H9 (cell line): ENCODE results near the gene LYSMD2. TPM values are rescaled to one million over a fixed set of nuclear protein-coding genes. Genes with fewer than 3 reads are reported as not detected.
A peak's percentile ranks its signal among the peaks of the same experiment; 100 is the strongest.

Experiments
- DNase-seq: peaks from one replicate; pipeline ENCODE4 v3.0.0-alpha.2; 2017
- H2AFZ ChIP-seq: one replicate; pipeline ENCODE4 v1.6.1; 2013; ENCODE audit warnings: mild to moderate bottlenecking, low read length, control low read depth, moderate library complexity
- H2AK5ac ChIP-seq: 2 replicates; pipeline ENCODE4 v1.6.1; 2013; ENCODE audit warnings: low read length, control low read depth, mixed read lengths; ENCODE audit not compliant: insufficient read length
- H2BK120ac ChIP-seq: one replicate; pipeline ENCODE4 v1.6.1; 2013; ENCODE audit warnings: low read depth, mild to moderate bottlenecking, low read length, control low read depth, inconsistent platforms; ENCODE audit not compliant: poor library complexity, severe bottlenecking
- H2BK12ac ChIP-seq: 2 replicates; pipeline ENCODE4 v1.6.1; 2013; ENCODE audit warnings: low read length, control low read depth, mixed read lengths, low read depth; ENCODE audit not compliant: insufficient read length
- H2BK15ac ChIP-seq: 2 replicates; pipeline ENCODE4 v1.6.1; 2013; ENCODE audit warnings: low read depth, low read length, control low read depth
- H2BK20ac ChIP-seq: one replicate; pipeline ENCODE4 v1.6.1; 2013; ENCODE audit warnings: low read depth, mild to moderate bottlenecking, low read length, control low read depth, inconsistent platforms; ENCODE audit not compliant: poor library complexity, severe bottlenecking
- H2BK5ac ChIP-seq: 2 replicates; pipeline ENCODE4 v1.6.1; 2013; ENCODE audit warnings: low read length, control low read depth, mixed read lengths; ENCODE audit not compliant: insufficient read length
- H3K14ac ChIP-seq: 2 replicates; pipeline ENCODE4 v1.6.1; 2013; ENCODE audit warnings: low read length, control low read depth; ENCODE audit not compliant: insufficient read depth
- H3K18ac ChIP-seq: 2 replicates; pipeline ENCODE4 v1.6.1; 2013; ENCODE audit warnings: low read depth, mild to moderate bottlenecking, mixed read lengths, low read length, control low read depth; ENCODE audit not compliant: insufficient read length
- H3K23ac ChIP-seq: 2 replicates; pipeline ENCODE4 v1.6.1; 2013; ENCODE audit warnings: low read length, control low read depth, mixed read lengths, low read depth; ENCODE audit not compliant: insufficient read length
- H3K23me2 ChIP-seq: 2 replicates; pipeline ENCODE4 v1.6.1; 2013; ENCODE audit warnings: low read depth, mild to moderate bottlenecking, mixed read lengths, low read length, control low read depth; ENCODE audit not compliant: insufficient read length, poor library complexity, severe bottlenecking
- H3K27ac ChIP-seq: 2 replicates; pipeline ENCODE4 v1.5.1; 2013; ENCODE audit warnings: low read length, control low read depth, mixed read lengths, low read depth; ENCODE audit not compliant: insufficient read length
- H3K27me3 ChIP-seq: 2 replicates; pipeline ENCODE4 v1.6.1; 2013; ENCODE audit warnings: low read length, control low read depth, inconsistent platforms; ENCODE audit not compliant: insufficient read depth
- H3K4ac ChIP-seq: 2 replicates; pipeline ENCODE4 v1.6.1; 2013; ENCODE audit warnings: low read depth, mild to moderate bottlenecking, control low read depth, inconsistent platforms, low read length, moderate library complexity
- H3K4me1 ChIP-seq: 2 replicates; pipeline ENCODE4 v1.6.1; 2013; ENCODE audit warnings: low read length, control low read depth, inconsistent platforms; ENCODE audit not compliant: insufficient read depth
- H3K4me2 ChIP-seq: 2 replicates; pipeline ENCODE4 v1.6.1; 2013; ENCODE audit warnings: low read length, control low read depth, mixed read lengths; ENCODE audit not compliant: insufficient read length, insufficient read depth
- H3K56ac ChIP-seq: 2 replicates; pipeline ENCODE4 v1.6.1; 2013; ENCODE audit warnings: low read depth, mild to moderate bottlenecking, mixed read lengths, low read length, control low read depth; ENCODE audit not compliant: insufficient read length
- H3K79me1 ChIP-seq: 2 replicates; pipeline ENCODE4 v1.6.1; 2013; ENCODE audit warnings: low read depth, mild to moderate bottlenecking, moderate library complexity, low read length, control low read depth, inconsistent platforms; ENCODE audit not compliant: insufficient read depth, poor library complexity, severe bottlenecking
- H3K79me2 ChIP-seq: 2 replicates; pipeline ENCODE4 v1.6.1; 2013; ENCODE audit warnings: low read length, control low read depth, inconsistent platforms; ENCODE audit not compliant: insufficient read depth
- H3K9ac ChIP-seq: 2 replicates; pipeline ENCODE4 v1.6.1; 2013; ENCODE audit warnings: low read length, control low read depth, mixed read lengths; ENCODE audit not compliant: insufficient read length; ENCODE audit errors: extremely low read depth
- H3K9me3 ChIP-seq: one replicate; pipeline ENCODE4 v1.6.1; 2013; ENCODE audit warnings: low read depth, low read length, inconsistent platforms; ENCODE audit not compliant: control insufficient read depth
- H3T11ph ChIP-seq: one replicate; pipeline ENCODE4 v1.6.1; 2013; ENCODE audit warnings: mild to moderate bottlenecking, low read length, control low read depth, inconsistent platforms
- H4K20me1 ChIP-seq: one replicate; pipeline ENCODE4 v1.6.1; 2013; ENCODE audit not compliant: control insufficient read depth, insufficient read length, insufficient read depth
- H4K5ac ChIP-seq: 2 replicates; pipeline ENCODE4 v1.6.1; 2013; ENCODE audit warnings: low read depth, mild to moderate bottlenecking, mixed read lengths, low read length, control low read depth; ENCODE audit not compliant: insufficient read length
- H4K8ac ChIP-seq: replicated peaks from 2 replicates; pipeline ENCODE4 v1.6.1; 2013; ENCODE audit warnings: low read length, control low read depth, mixed read lengths, low read depth; ENCODE audit not compliant: insufficient read length
- H4K91ac ChIP-seq: 2 replicates; pipeline ENCODE4 v1.6.1; 2013; ENCODE audit warnings: low read depth, mild to moderate bottlenecking, moderate library complexity, mixed read lengths, low read length, control low read depth; ENCODE audit not compliant: insufficient read length
- H3K27ac Mint-ChIP-seq, 3 experiments: 2 replicates in 2 of 3; 3 replicates in 1 of 3; pipeline ENCODE4 v1.8.0; 2020 to 2021; ENCODE audit warnings: mixed read lengths in 3 of 3, mild to moderate bottlenecking in 1 of 3, moderate library complexity in 1 of 3
- H3K27me3 Mint-ChIP-seq: 2 replicates; pipeline ENCODE4 v1.8.0; 2021; ENCODE audit warnings: low read depth, mild to moderate bottlenecking, moderate library complexity, mixed read lengths
- H3K36me3 Mint-ChIP-seq, 3 experiments: 2 replicates in 2 of 3; 3 replicates in 1 of 3; pipeline ENCODE4 v1.8.0; 2020 to 2021; ENCODE audit warnings: low read depth in 3 of 3, mixed read lengths in 3 of 3; ENCODE audit not compliant: insufficient read depth in 1 of 3
- H3K4me1 Mint-ChIP-seq, 2 experiments: 2 replicates each; pipeline ENCODE4 v1.8.0; 2020; ENCODE audit warnings: mixed read lengths in 2 of 2
- H3K4me3 Mint-ChIP-seq, 2 experiments: 2 replicates in 1 of 2; 3 replicates in 1 of 2; pipeline ENCODE4 v1.8.0; 2020 to 2021; ENCODE audit warnings: mild to moderate bottlenecking in 2 of 2, mixed read lengths in 2 of 2, moderate library complexity in 1 of 2
- H3K9me3 Mint-ChIP-seq, 2 experiments: 2 replicates in 1 of 2; 3 replicates in 1 of 2; pipeline ENCODE4 v1.8.0; 2020; ENCODE audit warnings: mild to moderate bottlenecking in 2 of 2, mixed read lengths in 2 of 2, moderate library complexity in 1 of 2
- WGBS: extraction: QIAGEN DNeasy Blood & Tissue Kit; methylation state at CpG from one replicate; pipeline ENCODE4 v1.1.7; 2013; ENCODE audit warnings: missing lambda C conversion rate, low lambda C conversion rate, mixed read lengths; ENCODE audit not compliant: insufficient read length; ENCODE audit errors: extremely low coverage; 5-methylcytosine and 5-hydroxymethylcytosine counted together
- total RNA-seq: library from RNA; stranded (reverse); gene quantifications from 2 replicates; pipeline ENCODE4 v1.2.1, GENCODE V29; 2021
- TF ChIP-seq, protein P1 (sequence below): fragments of 200-600 bp; sonication (generic); conservative IDR thresholded peaks from 3 replicates; pipeline ENCODE4 v1.8.0; 2021; ENCODE audit warnings: antibody characterized with exemption, mild to moderate bottlenecking

The LYSMD2 gene
- total RNA-seq, 1 experiment from 2014 or later, result 3.9 TPM

- Mint-ChIP-seq H3K4me1 (peaks cover 9 to 15% of the 10 kb centered on the region in 2 experiments), H3K27ac (no peak overlapping the region), H3K27me3 (peaks cover 52% of the 10 kb centered on the region), H3K9me3 (no peaks in the 10 kb centered on the region; a peak in 1 of 5 replicates), H3K4me3 (peak overlapping the region in 1 of 2 experiments; percentile 53; a peak in 1 of 5 replicates), H3K36me3 (no peaks in the 10 kb centered on the region; a peak in 1 of 7 replicates)
- H4K5ac ChIP-seq, result no peak overlapping the region
- H3K23me2 ChIP-seq, result peaks cover 7% of the 10 kb centered on the region
- no peak overlapping the region for H2BK120ac ChIP-seq
- H3K23ac ChIP-seq, result no peak overlapping the region
- H2BK12ac ChIP-seq, result no peak overlapping the region
- no peaks in the 10 kb centered on the region for H3K9me3 ChIP-seq
- no peak overlapping the region for H2AFZ ChIP-seq
- no peaks in the 10 kb centered on the region for H4K20me1 ChIP-seq
- no peak overlapping the region for H3K4me2 ChIP-seq
- H3K4ac ChIP-seq, result no peak overlapping the region
- H3K56ac ChIP-seq, result no peak overlapping the region
- no peak overlapping the region for H2BK15ac ChIP-seq
- no peak overlapping the region for H4K8ac ChIP-seq
- H2BK5ac ChIP-seq, result no peak overlapping the region
- H4K91ac ChIP-seq, result no peak overlapping the region
- H3K27ac ChIP-seq, result no peak overlapping the region
- H3K79me1 ChIP-seq, result no peaks in the 10 kb centered on the region
- H3T11ph ChIP-seq, result no peak overlapping the region
- no peak for DNase-seq
- H3K27me3 ChIP-seq, result peaks cover 7% of the 10 kb centered on the region; the same call in 1 of the 2 replicates
- TF ChIP-seq, protein P1, sequence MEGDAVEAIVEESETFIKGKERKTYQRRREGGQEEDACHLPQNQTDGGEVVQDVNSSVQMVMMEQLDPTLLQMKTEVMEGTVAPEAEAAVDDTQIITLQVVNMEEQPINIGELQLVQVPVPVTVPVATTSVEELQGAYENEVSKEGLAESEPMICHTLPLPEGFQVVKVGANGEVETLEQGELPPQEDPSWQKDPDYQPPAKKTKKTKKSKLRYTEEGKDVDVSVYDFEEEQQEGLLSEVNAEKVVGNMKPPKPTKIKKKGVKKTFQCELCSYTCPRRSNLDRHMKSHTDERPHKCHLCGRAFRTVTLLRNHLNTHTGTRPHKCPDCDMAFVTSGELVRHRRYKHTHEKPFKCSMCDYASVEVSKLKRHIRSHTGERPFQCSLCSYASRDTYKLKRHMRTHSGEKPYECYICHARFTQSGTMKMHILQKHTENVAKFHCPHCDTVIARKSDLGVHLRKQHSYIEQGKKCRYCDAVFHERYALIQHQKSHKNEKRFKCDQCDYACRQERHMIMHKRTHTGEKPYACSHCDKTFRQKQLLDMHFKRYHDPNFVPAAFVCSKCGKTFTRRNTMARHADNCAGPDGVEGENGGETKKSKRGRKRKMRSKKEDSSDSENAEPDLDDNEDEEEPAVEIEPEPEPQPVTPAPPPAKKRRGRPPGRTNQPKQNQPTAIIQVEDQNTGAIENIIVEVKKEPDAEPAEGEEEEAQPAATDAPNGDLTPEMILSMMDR, result no peak
- no peak overlapping the region for H3K9ac ChIP-seq
- no peak overlapping the region for H3K18ac ChIP-seq
- no peak overlapping the region for H3K14ac ChIP-seq
- no peak overlapping the region for H2BK20ac ChIP-seq
- no peaks in the 10 kb centered on the region for H3K79me2 ChIP-seq
- no peaks in the 10 kb centered on the region for H3K4me1 ChIP-seq
- WGBS, result no CpG with 5 or more reads among the region's 2 CpGs
- H2AK5ac ChIP-seq, result no peak overlapping the region
Observed at GRCh38 chr15:51739061-51739712, 1.7 kb upstream of the LYSMD2 start.
